Mesothelial cell of epicardium (in vitro differentiated cells): ENCODE measurements around the gene SPATS2L. TPM values are rescaled to one million over a fixed set of nuclear protein-coding genes. Genes with fewer than 3 reads are reported as not detected.

Experiments used
- DNase-seq, 2 experiments: peaks; one replicate each; pipeline ENCODE4 v3.0.0; 2021; ENCODE audit warnings: low spot score in 2 of 2; ENCODE audit not compliant: unreplicated experiment in 2 of 2
- H3K27ac Mint-ChIP-seq: 2 replicates; pipeline ENCODE4 v1.8.0; 2021; ENCODE audit warnings: mixed read lengths
- H3K27me3 Mint-ChIP-seq: 2 replicates; pipeline ENCODE4 v1.8.0; 2021; ENCODE audit warnings: low read depth, mixed read lengths
- H3K36me3 Mint-ChIP-seq: 2 replicates; pipeline ENCODE4 v1.8.0; 2021; ENCODE audit warnings: mixed read lengths
- H3K4me1 Mint-ChIP-seq: 2 replicates; pipeline ENCODE4 v1.8.0; 2021; ENCODE audit warnings: mixed read lengths
- H3K4me3 Mint-ChIP-seq: 2 replicates; pipeline ENCODE4 v1.8.0; 2021; ENCODE audit warnings: mild to moderate bottlenecking, moderate library complexity, mixed read lengths
- H3K9me3 Mint-ChIP-seq: 2 replicates; pipeline ENCODE4 v1.8.0; 2021; ENCODE audit warnings: mixed read lengths
- CTCF ChIP-seq: fragments of 200-600 bp; sonication (generic); IDR thresholded peaks from one replicate; pipeline ENCODE4 v1.5.0; 2021; ENCODE audit warnings: antibody characterized with exemption; ENCODE audit not compliant: unreplicated experiment
- total RNA-seq: library from RNA; stranded (reverse); gene quantifications from 3 replicates; pipeline ENCODE4 v1.2.1, GENCODE V29; 2021

SPATS2L gene
- total RNA-seq, 1 donor from 2014 or later, result 84.8 TPM

- H3K4me1 Mint-ChIP-seq, result peaks cover 7% of the 10 kb centered on the region
- no peaks in the 10 kb centered on the region for H3K27me3 Mint-ChIP-seq
- no peaks in the 10 kb centered on the region for H3K9me3 Mint-ChIP-seq
- TF ChIP-seq CTCF, result no peak
- peaks cover 36% of the 10 kb centered on the region for H3K36me3 Mint-ChIP-seq
- no peak overlapping the region for H3K4me3 Mint-ChIP-seq
- no peak for DNase-seq
- no peak overlapping the region for H3K27ac Mint-ChIP-seq
These were observed 116.2 kb downstream of the SPATS2L start for GRCh38 chr2:200422532-200423261.

- Mint-ChIP-seq H3K27ac (no peak overlapping the region), H3K4me1 (peaks cover 7% of the 10 kb centered on the region), H3K27me3 (no peaks in the 10 kb centered on the region), H3K36me3 (peaks cover 36% of the 10 kb centered on the region), H3K9me3 (no peaks in the 10 kb centered on the region), H3K4me3 (no peak overlapping the region)
- no peak for DNase-seq
- TF ChIP-seq CTCF, result no peak
These were observed 117.0 kb downstream of the SPATS2L start for GRCh38 chr2:200423541-200423940.

GRCh38 chr2:200425026-200425821 is 118.7 kb downstream of the SPATS2L start:
- Mint-ChIP-seq H3K27me3 (no peaks in the 10 kb centered on the region), H3K27ac (peak overlapping the region; percentile 40), H3K9me3 (no peaks in the 10 kb centered on the region), H3K4me1 (peaks cover 7% of the 10 kb centered on the region), H3K4me3 (no peak overlapping the region), H3K36me3 (peaks cover 29% of the 10 kb centered on the region)
- no peak for TF ChIP-seq CTCF
- no peak for DNase-seq

GRCh38 chr2:200426754-200427153 is 120.3 kb downstream of the SPATS2L start:
- Mint-ChIP-seq H3K4me3 (no peak overlapping the region), H3K9me3 (no peaks in the 10 kb centered on the region)

More at GRCh38 chr2:200426754-200427153, 120.3 kb downstream of the SPATS2L start:
- no peaks in the 10 kb centered on the region for H3K27me3 Mint-ChIP-seq
- H3K27ac Mint-ChIP-seq, result no peak overlapping the region
- peaks cover 19% of the 10 kb centered on the region for H3K36me3 Mint-ChIP-seq
- peaks cover 7% of the 10 kb centered on the region for H3K4me1 Mint-ChIP-seq
- no peak for DNase-seq
- no peak for TF ChIP-seq CTCF
